Measurements from ENCODE around the gene SRBD1. TPM values are rescaled to one million over a fixed set of nuclear protein-coding genes. Genes with fewer than 3 reads are reported as not detected.

Gene SRBD1
- polyA plus RNA-seq, 3 donors, result 5.8 to 9.2 (median 7.0) TPM

DNA sequence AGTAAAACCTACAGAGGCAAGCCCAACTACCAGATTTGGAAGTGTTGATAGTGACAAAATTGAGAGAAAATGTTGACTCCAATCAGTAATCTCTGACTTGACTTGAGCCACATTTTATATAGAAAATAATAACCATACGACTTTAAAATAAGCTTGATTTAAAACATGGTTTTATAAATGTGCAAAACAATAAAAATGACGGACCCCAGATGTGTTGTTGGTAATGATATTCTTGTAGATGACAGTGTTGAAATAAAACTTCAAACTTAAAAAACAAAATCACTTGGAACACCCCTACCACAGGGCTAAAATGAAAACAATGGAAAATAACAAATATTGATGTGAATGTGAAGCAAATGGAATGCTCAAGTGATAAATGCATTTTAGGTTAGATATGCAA lies 188.1 kb downstream of the SRBD1 start:
- Mint-ChIP-seq H3K36me3 (peaks cover 32 to 34% of the 10 kb centered on the region in 2 donors), H3K4me3 (no peak overlapping the region), H3K4me1 (no peaks in the 10 kb centered on the region), H3K9me3 (no peaks in the 10 kb centered on the region), H3K27me3 (ENCODE audit: low read depth in 3 of 3) (no peaks in the 10 kb centered on the region), H3K27ac (no peak overlapping the region)
- Histone ChIP-seq H3K4me2 (replicated peaks; ENCODE audit: extremely low read depth, low read length, poor library complexity, severe bottlenecking) (no peak overlapping the region), H3K4me1 (ENCODE audit: control insufficient read depth in 1 of 2, insufficient read depth in 2 of 2, low read length in 2 of 2) (no peaks in the 10 kb centered on the region), H3K9ac (ENCODE audit: insufficient read depth, low read length, poor library complexity, severe bottlenecking) (no peak overlapping the region), H3K36me3 (replicated peaks in 1 of 2; ENCODE audit: control insufficient read depth in 1 of 2, insufficient read depth in 2 of 2, low read length in 2 of 2) (peaks cover 4 to 23% of the 10 kb centered on the region in 2 donors), H3K4me3 (replicated peaks in 1 of 3; ENCODE audit: low read depth in 2 of 3, low read length in 3 of 3) (no peak overlapping the region), H3K9me3 (replicated peaks in 1 of 2; ENCODE audit: control insufficient read depth in 1 of 2, insufficient read depth in 1 of 2, low read length in 2 of 2) (no peaks in the 10 kb centered on the region), H3K27me3 (ENCODE audit: control insufficient read depth in 2 of 2, insufficient read depth in 2 of 2, low read length in 2 of 2) (no peaks in the 10 kb centered on the region), H3K27ac (ENCODE audit: low read depth in 1 of 2, low read length in 2 of 2) (no peak overlapping the region), H2AFZ (ENCODE audit: insufficient read depth, low read depth, low read length, poor library complexity, severe bottlenecking) (no peak overlapping the region), H3K79me2 (ENCODE audit: insufficient read depth, low read length) (no peaks in the 10 kb centered on the region), H4K20me1 (ENCODE audit: insufficient read depth, low read length) (no peaks in the 10 kb centered on the region)
- intact Hi-C loops (cut with micrococcal nuclease), result no loop called here
- no CpG with 5 or more reads among the region's 2 CpGs for WGBS (ENCODE audit: insufficient coverage)
- no peak for DNase-seq
- TF ChIP-seq, protein P1, sequence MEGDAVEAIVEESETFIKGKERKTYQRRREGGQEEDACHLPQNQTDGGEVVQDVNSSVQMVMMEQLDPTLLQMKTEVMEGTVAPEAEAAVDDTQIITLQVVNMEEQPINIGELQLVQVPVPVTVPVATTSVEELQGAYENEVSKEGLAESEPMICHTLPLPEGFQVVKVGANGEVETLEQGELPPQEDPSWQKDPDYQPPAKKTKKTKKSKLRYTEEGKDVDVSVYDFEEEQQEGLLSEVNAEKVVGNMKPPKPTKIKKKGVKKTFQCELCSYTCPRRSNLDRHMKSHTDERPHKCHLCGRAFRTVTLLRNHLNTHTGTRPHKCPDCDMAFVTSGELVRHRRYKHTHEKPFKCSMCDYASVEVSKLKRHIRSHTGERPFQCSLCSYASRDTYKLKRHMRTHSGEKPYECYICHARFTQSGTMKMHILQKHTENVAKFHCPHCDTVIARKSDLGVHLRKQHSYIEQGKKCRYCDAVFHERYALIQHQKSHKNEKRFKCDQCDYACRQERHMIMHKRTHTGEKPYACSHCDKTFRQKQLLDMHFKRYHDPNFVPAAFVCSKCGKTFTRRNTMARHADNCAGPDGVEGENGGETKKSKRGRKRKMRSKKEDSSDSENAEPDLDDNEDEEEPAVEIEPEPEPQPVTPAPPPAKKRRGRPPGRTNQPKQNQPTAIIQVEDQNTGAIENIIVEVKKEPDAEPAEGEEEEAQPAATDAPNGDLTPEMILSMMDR (IDR thresholded peaks at IDR 0.05), result no peak

- Mint-ChIP-seq H3K27ac (no peak overlapping the region), H3K4me1 (no peaks in the 10 kb centered on the region)
Measured at GRCh38 chr2:45418532-45418931, 192.5 kb downstream of the SRBD1 start.

More at GRCh38 chr2:45418532-45418931, 192.5 kb downstream of the SRBD1 start:
- Histone ChIP-seq H3K79me2 (ENCODE audit: insufficient read depth, low read length) (no peaks in the 10 kb centered on the region), H3K36me3 (replicated peaks in 1 of 2; ENCODE audit: control insufficient read depth in 1 of 2, insufficient read depth in 2 of 2, low read length in 2 of 2) (peaks cover 12 to 40% of the 10 kb centered on the region in 2 donors), H3K4me2 (replicated peaks; ENCODE audit: extremely low read depth, low read length, poor library complexity, severe bottlenecking) (no peak overlapping the region), H3K4me1 (ENCODE audit: control insufficient read depth in 1 of 2, insufficient read depth in 2 of 2, low read length in 2 of 2) (no peaks in the 10 kb centered on the region), H3K27ac (ENCODE audit: low read depth in 1 of 2, low read length in 2 of 2) (no peak overlapping the region), H3K27me3 (ENCODE audit: control insufficient read depth in 2 of 2, insufficient read depth in 2 of 2, low read length in 2 of 2) (no peaks in the 10 kb centered on the region), H4K20me1 (ENCODE audit: insufficient read depth, low read length) (no peaks in the 10 kb centered on the region), H3K4me3 (replicated peaks in 1 of 3; ENCODE audit: low read depth in 2 of 3, low read length in 3 of 3) (no peak overlapping the region), H2AFZ (ENCODE audit: insufficient read depth, low read depth, low read length, poor library complexity, severe bottlenecking) (no peak overlapping the region), H3K9me3 (replicated peaks in 1 of 2; ENCODE audit: control insufficient read depth in 1 of 2, insufficient read depth in 1 of 2, low read length in 2 of 2) (no peaks in the 10 kb centered on the region), H3K9ac (ENCODE audit: insufficient read depth, low read length, poor library complexity, severe bottlenecking) (no peak overlapping the region)
- Mint-ChIP-seq H3K4me3 (no peak overlapping the region), H3K9me3 (no peaks in the 10 kb centered on the region), H3K27me3 (ENCODE audit: low read depth in 3 of 3) (no peaks in the 10 kb centered on the region), H3K36me3 (peaks cover 32 to 39% of the 10 kb centered on the region in 2 donors)
- no CpG with 5 or more reads among the region's 3 CpGs for WGBS (ENCODE audit: insufficient coverage)
- intact Hi-C loops (cut with micrococcal nuclease), result no loop called here
- no peak for DNase-seq
- TF ChIP-seq, protein P1 (IDR thresholded peaks at IDR 0.05), result no peak
